GM10266 (cell line): ENCODE results near the gene BRF1.

Experiments
- DNase-seq: peaks from one replicate; pipeline ENCODE4 v3.0.0; 2012; ENCODE audit errors: extremely low spot score
- CTCF ChIP-seq: IDR thresholded peaks from 2 replicates; pipeline ENCODE4 v1.5.1; 2012; ENCODE audit warnings: mild to moderate bottlenecking, low read depth; ENCODE audit not compliant: control insufficient read depth, insufficient read depth; ENCODE audit errors: missing control alignments

Gene BRF1

GRCh38 chr14:105195051-105195450 lies 105.8 kb downstream of the BRF1 start:
- no peak for DNase-seq
- TF ChIP-seq CTCF = no peak

GRCh38 chr14:105193916-105194782 lies 106.7 kb downstream of the BRF1 start:
- DNase-seq = no peak
- no peak for TF ChIP-seq CTCF

GRCh38 chr14:105192866-105193731 lies 107.7 kb downstream of the BRF1 start:
- no peak for TF ChIP-seq CTCF
- no peak for DNase-seq

- no peak for DNase-seq
- no peak for TF ChIP-seq CTCF
Observed at GRCh38 chr14:105187935-105188524, 112.8 kb downstream of the BRF1 start.

GRCh38 chr14:105187116-105187515 lies 113.7 kb downstream of the BRF1 start:
- TF ChIP-seq CTCF = no peak

GRCh38 chr14:105185973-105186372 lies 114.8 kb downstream of the BRF1 start:
- DNase-seq = no peak
- TF ChIP-seq CTCF = no peak

More at GRCh38 chr14:105187116-105187515, 113.7 kb downstream of the BRF1 start:
- DNase-seq = no peak
